Adrenal gland (tissue), 5 donors: ENCODE measurements around the gene ATG9B.
A peak's percentile ranks its signal among the peaks of the same experiment; 100 is the strongest.

Experiments used
- CTCF ChIP-seq, 6 experiments: fragments of 450-650 bp in 4 of 6; fragments of 200-600 bp in 2 of 6; sonication (generic) in 1 of 6; IDR thresholded peaks; 1 replicate in 5 of 6; 2 replicates in 1 of 6; pipeline versions ENCODE4 v1.5.1 to v1.8.0; 2016 to 2021; ENCODE audit warnings: antibody characterized with exemption in 6 of 6, mild to moderate bottlenecking in 2 of 6, moderate library complexity in 1 of 6
- POLR2A ChIP-seq, 2 donors: fragments of 450-650 bp; IDR thresholded peaks; one replicate each; pipeline ENCODE4 v1.6.1; 2017; ENCODE audit warnings: antibody characterized with exemption in 2 of 2, mild to moderate bottlenecking in 2 of 2, moderate library complexity in 1 of 2
- donor health status: DM: no; HTN: no; CAD: no.

- peak; percentile 70 to 90 (median 80) for TF ChIP-seq CTCF (IDR thresholded peaks at IDR 0.05)
- TF ChIP-seq POLR2A (IDR thresholded peaks at IDR 0.05), result no peak
Observed at GRCh38 chr7:151017953-151018420, 6.3 kb downstream of the ATG9B start.
